HK-2 (cell line): ENCODE measurements around the gene RBKS.
A peak's percentile ranks its signal among the peaks of the same experiment; 100 is the strongest.
"Not testable (repeated sequence)": the region's sequence is repeated elsewhere in the genome, so short reads cannot be mapped to it uniquely, and the experiment has no call there.

ENCODE experiments used
- DNase-seq: peaks from one replicate; pipeline ENCODE4 v3.0.0-alpha.2; 2018; ENCODE audit not compliant: unreplicated experiment

The RBKS gene

DNA sequence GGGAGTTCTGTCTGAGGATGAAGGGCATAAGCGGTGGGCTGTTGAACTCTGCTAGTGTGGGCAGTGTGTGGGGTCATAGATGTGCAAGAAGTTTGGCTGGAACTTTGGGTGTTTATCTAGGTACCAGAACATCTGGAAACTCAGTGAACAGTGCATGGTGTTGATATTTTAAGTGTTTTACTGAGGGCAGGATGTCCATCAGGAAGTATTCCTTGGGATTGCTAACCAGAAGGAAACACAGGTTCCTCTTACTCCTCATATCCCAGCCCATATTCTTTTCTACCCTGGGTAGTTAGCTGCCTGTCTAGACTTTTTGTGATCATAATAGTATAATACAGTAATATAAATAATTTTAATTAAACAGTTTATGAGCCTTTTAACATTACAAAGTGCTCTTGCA lies 15.9 kb upstream of the RBKS start:
- DNase-seq = no peak

DNA sequence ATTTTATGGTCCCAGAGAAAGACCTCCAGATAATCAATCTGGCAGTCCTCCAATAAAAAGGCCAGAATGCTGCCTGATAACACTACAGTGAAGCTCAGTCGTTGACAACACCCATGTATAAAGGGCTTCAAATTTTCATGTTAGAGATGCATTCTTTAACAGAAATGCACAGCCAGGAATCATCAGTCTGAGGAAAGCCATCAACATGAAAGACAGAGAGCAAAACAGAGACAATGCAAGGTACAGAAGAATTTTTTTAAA lies 14.1 kb upstream of the RBKS start:
- DNase-seq = no peak

DNA sequence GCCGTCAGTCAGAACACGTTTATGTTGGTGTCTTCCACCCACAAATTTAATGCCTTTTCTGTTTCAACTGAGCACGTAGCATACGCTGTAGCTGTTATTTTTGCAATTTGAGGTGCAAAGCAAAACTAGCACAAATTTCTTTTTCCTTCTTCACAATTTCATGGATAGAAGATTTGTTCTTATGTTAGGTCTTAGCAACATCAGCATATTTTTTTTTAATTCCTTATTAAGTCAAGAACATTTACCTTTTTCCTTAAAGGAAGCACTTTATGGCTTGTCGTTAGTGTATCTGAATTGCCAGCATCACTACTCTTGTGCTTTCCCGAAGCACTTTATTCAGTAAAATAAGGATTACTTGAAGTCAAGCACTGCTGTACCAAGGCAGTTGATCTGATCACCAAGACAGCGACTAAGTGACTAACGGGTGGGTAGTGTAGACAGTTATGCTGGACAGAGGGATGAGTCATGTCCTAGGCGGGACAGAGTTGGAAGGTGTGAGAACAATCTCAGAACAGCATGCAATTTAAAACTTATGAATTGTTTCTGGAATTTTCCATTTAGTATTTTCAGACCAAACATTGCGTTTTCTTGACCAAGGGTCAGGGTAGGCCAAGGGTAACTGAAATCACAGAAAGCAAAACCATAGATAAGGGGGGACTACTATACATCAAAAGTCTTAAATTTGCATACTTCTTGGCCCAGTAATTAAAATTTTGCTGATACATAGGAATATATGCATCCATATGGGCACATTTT lies 13.6 kb upstream of the RBKS start:
- DNase-seq = no peak

DNA sequence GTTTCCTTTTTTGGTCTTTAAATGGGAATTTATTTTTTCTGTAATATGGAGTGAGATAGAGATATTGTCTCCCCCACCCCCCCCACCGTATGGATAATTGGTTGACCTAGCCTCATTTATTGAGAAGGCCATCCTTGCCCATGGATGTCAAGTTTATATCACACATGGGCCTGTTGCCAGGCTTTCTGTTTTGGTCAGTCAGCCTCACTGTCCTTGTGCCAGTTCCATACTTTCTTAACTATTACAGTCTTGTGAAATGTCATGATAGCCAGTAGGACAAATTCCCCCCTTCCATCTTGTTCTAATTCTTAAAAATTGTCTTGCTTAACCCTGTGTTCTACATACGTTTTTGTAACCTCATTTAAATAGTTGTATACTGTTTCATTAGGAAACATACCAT lies 12.8 kb upstream of the RBKS start:
- no peak for DNase-seq

- DNase-seq = no peak
Measured at GRCh38 chr2:27902098-27902497, 11.9 kb upstream of the RBKS start.

- DNase-seq = no peak
Measured at GRCh38 chr2:27901234-27901633, 11.0 kb upstream of the RBKS start.

DNA sequence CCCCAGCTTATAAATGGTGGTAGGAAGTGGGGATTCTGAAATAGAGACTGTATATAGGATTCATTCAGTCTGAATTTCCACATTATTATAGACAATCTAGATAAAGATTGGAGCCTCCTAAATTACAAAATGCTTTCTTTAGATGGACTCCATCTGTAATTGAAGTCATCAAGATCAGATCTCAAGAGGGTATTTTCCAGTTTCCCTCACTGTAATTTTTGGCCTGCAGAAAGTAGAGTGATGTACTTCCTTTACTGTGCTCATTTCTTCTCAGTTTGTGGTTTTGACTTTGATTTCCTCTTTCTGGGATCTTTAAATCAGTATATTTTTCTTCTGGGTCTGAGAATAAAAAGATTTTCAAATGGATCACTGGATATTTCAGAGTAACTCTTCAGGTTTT lies 7.5 kb upstream of the RBKS start:
- DNase-seq = no peak

DNA sequence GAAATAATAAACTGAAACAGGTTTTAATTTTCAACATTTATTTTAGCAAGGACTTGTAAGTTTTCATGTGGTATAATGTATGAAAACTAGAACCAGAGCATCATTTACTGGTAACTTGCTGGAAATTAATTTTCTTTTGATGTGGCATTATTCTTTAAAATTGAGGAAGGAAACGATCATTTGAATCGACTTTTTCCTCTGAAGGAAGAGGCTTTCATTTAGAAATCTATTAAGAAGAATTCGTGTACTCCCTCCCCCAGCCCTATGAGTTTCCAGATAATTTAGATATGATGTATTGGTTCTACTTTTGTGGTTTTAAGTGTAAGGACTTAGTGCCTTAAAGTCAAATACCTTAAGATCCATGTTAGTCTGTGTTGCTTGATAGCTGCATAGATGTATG lies 2.8 kb upstream of the RBKS start:
- no peak for DNase-seq

DNA sequence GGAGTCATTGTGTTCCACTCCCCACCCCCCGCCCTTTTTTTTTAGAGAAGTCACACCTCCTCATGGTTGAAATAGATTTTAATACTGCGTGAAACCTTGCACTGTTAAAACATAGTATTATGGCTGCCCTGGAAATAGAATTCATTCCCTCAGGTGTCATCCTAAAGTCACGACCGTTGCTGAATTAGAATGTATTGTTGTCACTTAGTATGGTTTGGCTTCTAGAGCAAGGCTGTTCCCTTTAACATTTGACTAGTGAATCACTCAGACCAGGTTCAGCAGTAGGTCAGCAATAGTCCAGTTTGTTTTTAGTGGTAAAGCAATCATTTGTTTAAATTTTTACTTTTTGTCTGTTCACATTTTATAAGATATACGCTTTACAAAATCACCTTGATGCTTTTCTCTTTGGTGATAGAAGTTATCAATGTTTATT lies 1.5 kb upstream of the RBKS start:
- no peak for DNase-seq

DNA sequence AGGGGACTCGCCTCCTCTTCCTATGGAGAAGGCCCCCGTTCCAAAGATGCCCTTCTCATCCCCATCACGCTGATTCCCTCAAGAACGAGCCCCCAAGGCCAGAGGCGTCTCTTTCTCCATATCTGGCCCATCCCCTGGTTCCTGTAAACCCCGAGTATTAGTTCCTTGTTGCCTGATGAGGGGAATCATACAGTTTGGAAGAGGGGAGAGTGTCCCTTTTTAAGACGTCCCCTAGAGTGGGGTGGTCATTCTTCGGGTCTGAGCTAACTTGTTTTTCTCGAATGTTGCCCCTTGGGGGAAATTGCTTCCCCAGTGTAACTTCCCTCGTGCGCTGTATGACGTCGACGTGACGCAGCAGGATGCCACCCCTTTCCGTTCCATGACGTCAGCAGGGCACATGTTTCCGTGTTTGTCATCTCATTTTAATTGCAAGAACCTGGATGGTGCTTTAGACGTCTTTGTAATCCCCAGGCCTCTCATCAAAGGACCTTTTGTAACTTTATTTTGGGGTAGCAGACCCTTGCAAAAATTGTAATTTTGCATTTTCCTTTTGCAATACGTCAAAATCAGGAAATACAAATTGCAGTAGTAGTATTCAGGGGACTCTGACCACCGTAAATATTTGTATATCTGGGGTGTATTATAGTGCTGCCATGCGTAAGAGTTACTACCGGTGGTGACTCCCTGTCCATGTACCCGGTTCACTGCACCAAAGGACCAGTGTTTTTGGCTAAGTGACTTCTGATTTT lies 911 bp upstream of the RBKS start:
- DNase-seq = peak; percentile 70

DNA sequence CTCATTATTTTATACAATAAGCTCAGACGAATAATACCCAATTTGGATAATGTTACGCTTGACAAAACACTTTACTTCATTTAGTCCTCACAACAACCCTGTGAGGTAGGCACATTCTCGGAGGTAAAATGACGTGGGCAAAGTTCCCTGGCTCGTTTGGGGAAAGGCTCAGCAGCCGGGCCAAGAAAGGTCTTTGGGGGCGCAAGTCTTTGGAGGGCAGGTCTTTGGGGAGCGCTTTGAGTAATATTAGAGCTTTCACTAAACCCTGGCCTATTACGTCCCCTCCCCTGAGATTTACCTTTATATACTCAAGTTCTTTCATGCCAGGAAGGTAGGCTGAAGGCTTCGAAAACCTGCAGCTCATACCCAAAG lies 427 bp downstream of the RBKS start:
- DNase-seq = no peak

DNA sequence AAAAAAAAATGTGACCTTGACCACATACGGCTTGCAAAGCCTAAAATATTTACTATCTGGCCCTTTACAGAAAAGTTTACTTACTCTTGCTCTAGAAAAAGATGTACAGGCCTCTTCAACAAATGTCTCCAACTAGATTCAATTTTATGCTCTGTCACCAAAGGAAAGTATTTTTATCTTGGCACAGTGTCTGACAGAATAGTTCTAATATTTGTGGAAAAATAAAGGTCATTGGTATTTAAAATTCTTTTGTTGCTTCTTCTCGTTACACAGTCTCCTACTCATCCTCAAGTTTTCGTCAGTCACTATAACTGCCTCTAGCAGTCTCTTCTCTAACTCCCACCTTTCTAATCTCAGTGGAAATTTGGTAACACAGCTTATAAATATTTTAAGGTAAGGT lies 1.4 kb downstream of the RBKS start:
- no peak for DNase-seq

DNA sequence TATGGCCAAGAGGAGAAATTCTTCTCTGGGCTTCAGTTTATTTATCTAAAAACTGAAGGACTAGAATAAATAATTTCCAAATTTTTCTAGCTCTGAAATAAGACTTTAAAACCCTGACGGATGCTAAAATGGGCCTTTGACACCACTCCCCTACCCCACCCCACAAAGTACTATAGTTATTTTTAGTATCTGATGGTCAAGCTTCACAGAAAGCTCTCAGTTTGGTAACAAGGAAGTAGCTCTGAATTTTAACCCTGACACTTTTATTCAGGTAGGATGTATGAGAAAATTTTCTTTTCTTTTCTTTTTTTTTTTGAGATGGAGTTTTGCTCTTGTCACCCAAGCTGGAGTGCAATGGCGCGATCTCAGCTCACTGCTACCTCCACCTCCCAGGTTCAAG lies 2.4 kb downstream of the RBKS start:
- no peak for DNase-seq

GRCh38 chr2:27887111-27887510 lies 3.1 kb downstream of the RBKS start:
- DNase-seq = no peak

GRCh38 chr2:27886322-27886721 lies 3.9 kb downstream of the RBKS start:
- DNase-seq = no peak

DNA sequence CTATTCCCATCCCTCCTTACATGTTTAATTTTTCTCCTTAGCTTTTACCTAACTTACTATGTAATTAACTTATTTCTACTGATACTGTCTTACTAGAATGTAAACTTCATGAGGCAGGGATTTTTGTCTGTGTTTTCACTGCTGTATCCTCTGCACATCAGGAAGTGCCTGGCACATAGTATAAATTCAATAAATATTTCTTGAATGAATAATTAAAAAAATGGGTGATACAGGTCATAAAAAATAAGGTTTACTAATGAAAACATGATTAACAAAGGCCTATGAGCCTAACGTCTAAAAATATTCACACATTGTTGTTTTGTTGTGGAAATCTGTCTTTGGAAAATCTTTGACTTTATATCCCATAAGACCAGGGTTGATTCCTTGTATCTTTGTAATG lies 4.5 kb downstream of the RBKS start:
- DNase-seq = no peak

- DNase-seq = no peak
Measured at GRCh38 chr2:27885234-27885633, 5.0 kb downstream of the RBKS start.

- DNase-seq = no peak
Measured at GRCh38 chr2:27884601-27885000, 5.6 kb downstream of the RBKS start.

GRCh38 chr2:27882584-27882922 lies 7.6 kb downstream of the RBKS start:
- DNase-seq = not testable (repeated sequence)

DNA sequence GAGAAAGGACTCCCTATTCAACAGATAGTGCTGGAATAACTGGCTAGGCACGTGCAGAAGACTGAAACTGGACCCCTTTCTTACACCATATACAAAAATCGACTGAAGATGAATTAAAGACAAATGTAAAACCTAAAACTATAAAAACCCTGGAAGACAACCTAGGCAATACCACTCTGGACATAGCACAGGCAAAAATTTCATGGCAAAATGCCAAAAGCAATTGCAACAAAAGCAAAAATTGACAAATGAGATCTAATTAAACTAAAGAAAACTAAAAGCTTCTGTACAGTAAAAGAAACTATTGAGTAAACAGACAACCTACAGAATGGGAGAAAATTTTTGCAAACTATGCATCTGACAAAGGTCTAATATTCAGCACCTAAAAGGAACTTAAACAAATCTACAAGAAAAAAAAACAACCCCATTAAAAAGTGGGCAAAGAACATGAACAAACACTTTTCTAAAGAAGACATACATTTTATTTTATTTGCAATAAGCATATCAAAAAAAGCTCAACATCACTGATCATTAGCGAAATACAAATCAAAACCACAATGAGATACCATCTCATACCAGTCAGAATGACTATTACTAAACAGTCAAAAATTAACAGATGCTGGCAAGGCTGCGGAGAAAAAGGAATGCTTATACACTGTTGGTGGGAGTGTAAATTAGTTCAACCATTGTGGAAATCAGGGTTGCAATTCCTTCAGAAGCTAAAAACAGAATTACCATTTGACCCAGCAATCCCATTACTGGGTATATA lies 8.2 kb downstream of the RBKS start:
- not testable (repeated sequence) for DNase-seq

DNA sequence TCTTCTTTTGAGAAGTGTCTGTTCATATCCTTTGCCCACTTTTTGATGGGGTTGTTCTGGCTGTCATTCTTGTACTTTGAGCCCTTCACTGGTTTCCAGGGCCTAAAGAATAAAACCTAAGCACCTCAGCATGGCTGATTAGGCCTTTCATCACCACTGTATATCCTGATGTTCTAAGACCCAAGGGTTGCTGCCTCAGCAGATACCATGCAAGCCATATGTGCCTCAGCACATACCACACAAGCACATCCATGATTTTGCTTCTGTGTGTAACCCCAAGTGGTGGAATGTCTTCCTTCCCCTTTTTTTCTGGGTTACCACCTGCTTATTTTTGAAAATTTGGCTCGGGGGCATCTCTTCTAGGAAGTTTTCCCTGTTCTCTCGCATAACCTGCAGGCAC lies 11.4 kb downstream of the RBKS start:
- DNase-seq = no peak

GRCh38 chr2:27875089-27875881 lies 14.9 kb downstream of the RBKS start:
- no peak for DNase-seq
